ENCODE results near the gene EPHB1. TPM values are rescaled to one million over a fixed set of nuclear protein-coding genes. Genes with fewer than 3 reads are reported as not detected.

EPHB1 gene
- total RNA-seq, 2 donors from 2014 or later: 1.9 to 3.2 TPM

GRCh38 chr3:134846911-134847317 is 51.9 kb downstream of the EPHB1 start:
- H3K9me3 ChIP-seq: peaks cover 0 to 16% of the 10 kb centered on the region in 2 donors
- H3K27ac ChIP-seq: no peak overlapping the region
- TF ChIP-seq CTCF (IDR thresholded peaks at IDR 0.05): no peak
- H3K36me3 ChIP-seq: no peaks in the 10 kb centered on the region
- no peak overlapping the region for H3K4me3 ChIP-seq
- H3K27me3 ChIP-seq: no peaks in the 10 kb centered on the region
- H3K4me1 ChIP-seq: no peaks in the 10 kb centered on the region
- no peak for DNase-seq (ENCODE audit: low spot score)

DNA sequence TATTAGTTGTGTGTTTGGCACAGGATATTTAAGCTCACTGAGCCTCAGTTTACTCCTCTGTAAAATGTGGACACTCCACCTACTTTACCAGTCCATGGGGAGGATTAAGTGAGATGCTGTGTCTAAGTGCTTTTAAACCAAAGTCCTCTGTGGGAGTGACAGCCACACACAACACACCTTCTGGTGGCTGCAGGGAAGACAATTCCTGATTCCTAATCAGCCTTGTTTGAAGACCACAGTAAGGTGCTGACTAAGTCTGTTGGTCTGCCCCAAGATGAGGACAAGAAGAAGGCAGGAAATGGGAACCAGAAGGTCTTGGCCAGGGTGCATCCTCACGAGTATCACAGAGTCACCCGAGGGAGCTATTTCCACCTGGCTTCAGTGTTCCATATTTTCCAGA is 52.3 kb downstream of the EPHB1 start:
- Histone ChIP-seq H3K4me3 (no peak overlapping the region), H3K27ac (no peak overlapping the region), H3K4me1 (no peaks in the 10 kb centered on the region), H3K27me3 (no peaks in the 10 kb centered on the region), H3K36me3 (no peaks in the 10 kb centered on the region), H3K9me3 (peaks cover 0 to 15% of the 10 kb centered on the region in 2 donors)
- no peak for DNase-seq (ENCODE audit: low spot score)
- no peak for TF ChIP-seq CTCF (IDR thresholded peaks at IDR 0.05)

- Histone ChIP-seq H3K4me3 (no peak overlapping the region), H3K27ac (no peak overlapping the region), H3K27me3 (no peaks in the 10 kb centered on the region), H3K9me3 (no peaks in the 10 kb centered on the region), H3K4me1 (no peaks in the 10 kb centered on the region), H3K36me3 (no peaks in the 10 kb centered on the region)
- no peak for TF ChIP-seq CTCF (IDR thresholded peaks at IDR 0.05)
- no peak for DNase-seq (ENCODE audit: low spot score)
Measured at GRCh38 chr3:134849561-134849960, 54.5 kb downstream of the EPHB1 start.

DNA sequence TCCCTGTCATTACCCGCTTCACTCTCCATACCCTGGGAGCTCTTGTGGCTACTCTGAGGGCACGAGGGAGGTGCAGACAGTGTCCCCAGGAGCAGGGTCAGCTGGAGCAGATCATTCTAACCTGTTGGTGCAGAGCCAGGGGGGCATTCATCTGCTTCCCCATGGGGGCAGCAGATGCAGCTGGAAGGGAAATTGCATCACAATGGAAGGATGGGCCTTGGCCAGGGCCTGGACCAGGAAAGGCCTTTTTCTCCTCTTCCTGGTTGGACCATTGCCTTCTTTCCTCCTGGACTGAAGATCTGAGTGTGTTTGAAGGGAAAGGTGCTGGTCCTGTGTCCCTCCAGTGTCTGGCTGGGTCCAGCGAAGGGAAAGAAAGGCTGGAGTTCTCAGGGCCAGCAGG is 55.7 kb downstream of the EPHB1 start:
- Histone ChIP-seq H3K36me3 (no peaks in the 10 kb centered on the region), H3K4me1 (no peaks in the 10 kb centered on the region), H3K27ac (no peak overlapping the region), H3K27me3 (no peaks in the 10 kb centered on the region), H3K4me3 (no peak overlapping the region), H3K9me3 (no peaks in the 10 kb centered on the region)
- TF ChIP-seq CTCF (IDR thresholded peaks at IDR 0.05): no peak
- no peak for DNase-seq (ENCODE audit: low spot score)

- H3K36me3 ChIP-seq: no peaks in the 10 kb centered on the region
- H3K4me1 ChIP-seq: no peaks in the 10 kb centered on the region
- H3K4me3 ChIP-seq: no peak overlapping the region
- H3K27me3 ChIP-seq: no peaks in the 10 kb centered on the region
- H3K9me3 ChIP-seq: no peaks in the 10 kb centered on the region
- TF ChIP-seq CTCF (IDR thresholded peaks at IDR 0.05): no peak
- no peak overlapping the region for H3K27ac ChIP-seq
- DNase-seq (ENCODE audit: low spot score): no peak
Measured at GRCh38 chr3:134852132-134852531, 57.1 kb downstream of the EPHB1 start.

GRCh38 chr3:134852893-134853351 is 57.9 kb downstream of the EPHB1 start:
- no peak for DNase-seq (ENCODE audit: low spot score)
- Histone ChIP-seq H3K36me3 (no peaks in the 10 kb centered on the region), H3K4me1 (no peaks in the 10 kb centered on the region), H3K4me3 (no peak overlapping the region), H3K27ac (no peak overlapping the region), H3K27me3 (no peaks in the 10 kb centered on the region), H3K9me3 (no peaks in the 10 kb centered on the region)
- TF ChIP-seq CTCF (IDR thresholded peaks at IDR 0.05): no peak

Measured in right atrium auricular region (tissue), 2 donors.